Measurements from ENCODE around the gene MPV17.

- TF ChIP-seq CTCF (IDR thresholded peaks at IDR 0.05) (no peak), EZH2phosphoT487 (IDR thresholded peaks at IDR 0.05) (no peak), EZH2 (IDR thresholded peaks at IDR 0.05) (no peak)
Measured at GRCh38 chr2:27315122-27315521, 7.8 kb downstream of the MPV17 start.
